Fibroblast of skin of right biceps (primary cell): ENCODE results near the gene RGMB.
"Not testable (repeated sequence)": the region's sequence is repeated elsewhere in the genome, so short reads cannot be mapped to it uniquely, and the experiment has no call there.

ENCODE experiments used
- DNase-seq: peaks from one replicate; pipeline ENCODE4 v3.0.0-alpha.2; 2013

The RGMB gene

DNA sequence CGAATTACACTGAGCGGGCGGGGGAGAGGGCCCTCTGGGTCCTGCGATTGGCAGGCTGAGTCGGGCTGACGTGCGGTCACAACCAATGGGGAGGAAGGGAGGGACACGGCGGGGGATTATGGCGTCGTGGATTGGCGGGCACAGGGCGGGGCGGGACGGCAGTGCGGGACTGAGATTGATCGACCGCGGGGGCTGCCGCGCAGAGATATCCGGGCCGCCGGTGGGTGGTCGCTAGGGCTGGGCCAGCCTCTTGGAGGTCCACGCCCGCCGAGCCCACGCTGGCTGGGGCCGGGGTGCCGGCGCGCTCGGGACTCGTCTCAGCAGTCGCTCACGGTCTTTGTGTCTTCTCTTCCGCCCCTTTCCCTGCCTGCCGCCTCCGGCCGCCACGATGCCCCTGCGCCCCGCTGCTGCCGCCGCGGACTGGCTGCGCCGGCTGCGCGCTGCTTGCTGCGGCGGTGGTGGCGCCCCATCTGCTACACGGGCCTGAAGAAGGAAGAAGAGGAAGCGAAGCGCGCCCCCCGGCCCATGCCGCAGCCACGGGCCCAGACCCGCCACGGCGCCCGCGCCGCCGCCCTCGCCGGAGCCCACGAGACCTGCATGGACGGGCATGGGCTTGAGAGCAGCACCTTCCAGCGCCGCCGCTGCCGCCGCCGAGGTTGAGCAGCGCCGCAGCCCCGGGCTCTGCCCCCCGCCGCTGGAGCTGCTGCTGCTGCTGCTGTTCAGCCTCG is at the start of gene RGMB:
RGMB (plus strand) TSS at position 200 of the 728 bp plus-strand sequence; CDS start at position 608, 408 bp downstream.
- DNase-seq = peak; percentile 100

DNA sequence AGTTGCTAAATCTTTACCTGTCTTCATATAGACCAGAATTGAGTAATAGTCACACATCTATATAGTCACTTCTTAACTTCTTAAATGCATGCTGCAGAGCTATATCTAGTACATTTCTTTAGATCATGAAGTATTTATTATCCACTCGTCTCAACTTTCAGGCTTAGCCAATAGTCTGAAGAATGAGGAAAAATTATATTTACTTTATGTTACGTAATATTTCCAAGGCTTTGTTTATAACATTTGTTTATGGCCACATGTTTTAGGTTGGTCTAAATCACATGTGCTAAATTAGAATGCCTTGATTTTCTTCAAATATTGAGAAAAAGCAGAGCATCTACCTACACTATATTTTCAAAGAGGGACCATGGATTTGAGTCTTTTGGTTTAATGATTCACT is 47.2 kb upstream of the RGMB start:
- DNase-seq = no peak

- peak; percentile 47 for DNase-seq
Measured at GRCh38 chr5:98727686-98728085, 45.8 kb upstream of the RGMB start.

GRCh38 chr5:98734646-98735045 is 38.8 kb upstream of the RGMB start:
- no peak for DNase-seq

- DNase-seq = peak; percentile 42
Measured at GRCh38 chr5:98735806-98736507, 37.5 kb upstream of the RGMB start.

GRCh38 chr5:98736753-98737152 is 36.7 kb upstream of the RGMB start:
- no peak for DNase-seq

- DNase-seq = not testable (repeated sequence)
Measured at GRCh38 chr5:98737441-98737840, 36.0 kb upstream of the RGMB start.

DNA sequence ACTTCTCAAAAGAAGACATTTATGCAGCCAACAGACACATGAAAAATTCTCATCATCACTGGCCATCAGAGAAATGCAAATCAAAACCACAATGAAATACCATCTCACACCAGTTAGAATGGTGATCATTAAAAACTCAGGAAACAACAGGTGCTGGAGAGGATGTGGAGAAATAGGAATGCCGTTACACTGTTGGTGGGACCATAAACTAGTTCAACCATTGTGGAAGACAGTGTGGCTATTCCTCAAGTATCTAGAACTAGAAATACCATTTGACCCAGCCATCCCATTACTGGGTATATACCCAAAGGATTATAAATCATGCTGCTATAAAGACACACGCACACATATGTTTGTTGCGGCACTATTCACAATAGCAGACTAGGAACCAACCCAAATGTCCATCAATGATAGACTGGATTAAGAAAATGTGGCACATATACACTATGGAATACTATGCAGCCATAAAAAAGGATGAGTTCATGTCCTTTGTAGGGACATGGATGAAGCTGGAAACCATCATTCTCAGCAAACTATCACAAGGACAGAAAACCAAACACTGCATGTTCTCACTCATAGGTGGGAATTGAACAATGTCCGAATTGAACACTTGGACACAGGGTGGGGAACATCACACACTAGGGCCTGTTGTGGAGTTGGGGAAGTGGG is 34.8 kb upstream of the RGMB start:
- not testable (repeated sequence) for DNase-seq

GRCh38 chr5:98741926-98742325 is 31.5 kb upstream of the RGMB start:
- DNase-seq = no peak

GRCh38 chr5:98742396-98743073 is 30.9 kb upstream of the RGMB start:
- DNase-seq = no peak

- DNase-seq = not testable (repeated sequence)
Measured at GRCh38 chr5:98748259-98748658, 25.2 kb upstream of the RGMB start.

- no peak for DNase-seq
Measured at GRCh38 chr5:98749046-98749445, 24.4 kb upstream of the RGMB start.

- peak; percentile 19 for DNase-seq
Measured at GRCh38 chr5:98750693-98751092, 22.8 kb upstream of the RGMB start.

- DNase-seq = not testable (repeated sequence)
Measured at GRCh38 chr5:98752331-98752730, 21.1 kb upstream of the RGMB start.

- not testable (repeated sequence) for DNase-seq
Measured at GRCh38 chr5:98752801-98753200, 20.7 kb upstream of the RGMB start.

GRCh38 chr5:98753507-98753906 is 20.0 kb upstream of the RGMB start:
- DNase-seq = no peak

DNA sequence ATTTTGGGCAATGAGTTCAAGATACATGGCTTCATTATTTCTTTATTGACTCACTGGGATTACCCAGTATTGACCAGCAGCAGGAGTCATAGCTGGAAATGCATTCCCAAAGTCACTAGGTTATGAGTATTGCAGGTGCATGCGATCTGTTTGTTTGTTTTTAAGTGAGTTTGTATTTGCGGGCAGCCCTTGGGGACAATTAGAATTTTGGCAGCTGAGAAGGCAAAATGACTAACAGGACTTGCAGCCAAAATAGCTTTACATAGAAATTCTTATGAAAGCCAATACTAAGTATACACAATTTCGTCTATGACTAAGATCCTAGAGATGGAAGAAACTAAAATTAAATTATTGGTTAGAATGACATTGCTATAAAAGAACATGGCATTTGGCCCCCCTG is 18.1 kb upstream of the RGMB start:
- peak; percentile 57 for DNase-seq

- no peak for DNase-seq
Measured at GRCh38 chr5:98757978-98758377, 15.5 kb upstream of the RGMB start.

DNA sequence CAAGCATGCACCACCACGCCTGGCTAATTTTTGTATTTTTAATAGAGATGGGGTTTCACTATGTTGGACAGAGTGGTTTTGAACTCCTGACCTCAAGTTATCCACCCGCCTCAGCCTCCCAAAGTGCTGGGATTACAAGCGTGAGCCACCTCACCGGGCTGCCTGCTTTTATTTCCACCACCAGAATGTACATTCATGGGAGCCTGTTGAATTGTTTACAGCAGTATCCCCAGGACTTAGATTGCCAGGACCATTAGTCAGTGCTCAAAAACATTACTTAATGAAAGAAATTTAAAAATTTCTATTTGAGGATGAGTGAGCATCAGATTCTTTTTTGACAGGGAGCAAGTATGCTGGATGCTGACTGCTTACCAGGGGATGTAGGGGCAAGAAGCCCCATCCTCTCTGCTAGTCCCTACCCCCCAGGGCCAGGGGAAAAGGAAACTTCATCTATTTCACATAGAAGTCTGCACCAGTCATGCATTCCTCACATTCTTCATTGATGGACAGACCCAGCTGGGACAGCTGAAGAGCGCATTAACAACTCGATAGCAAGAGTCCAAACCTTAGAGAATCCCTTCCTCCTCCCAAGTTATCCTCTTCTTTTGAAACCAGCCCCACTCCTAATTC is 10.3 kb upstream of the RGMB start:
- DNase-seq = peak; percentile 96

GRCh38 chr5:98765815-98766214 is 7.6 kb upstream of the RGMB start:
- DNase-seq = no peak

GRCh38 chr5:98767581-98767980 is 5.9 kb upstream of the RGMB start:
- DNase-seq = no peak

- peak; percentile 73 for DNase-seq
Measured at GRCh38 chr5:98768160-98768959, 5.1 kb upstream of the RGMB start.
